ENCODE measurements around the gene SLIT3.

SLIT3 gene

GRCh38 chr5:169294621-169295020 lies 6.3 kb downstream of the SLIT3 start:
- H3K4me1 ChIP-seq (ENCODE audit: low read depth, poor library complexity, severe bottlenecking): no peaks in the 10 kb centered on the region
- H2AFZ ChIP-seq (ENCODE audit: low read depth): no peak overlapping the region
- no peak for TF ChIP-seq CTCF (conservative IDR thresholded peaks at IDR 0.05; ENCODE audit: low read depth, low read length)
- no peak overlapping the region for H3K9ac ChIP-seq
- H4K20me1 ChIP-seq (ENCODE audit: insufficient read depth): no peaks in the 10 kb centered on the region
- H3K4me3 ChIP-seq (IDR thresholded peaks at IDR 0.05; ENCODE audit: insufficient read depth, low read depth, low read length): no peak overlapping the region
- H3K27ac ChIP-seq: no peak overlapping the region
- no peaks in the 10 kb centered on the region for H3K27me3 ChIP-seq (ENCODE audit: insufficient read depth, low read depth)
- H3K4me2 ChIP-seq: no peak overlapping the region
- H3K79me2 ChIP-seq (ENCODE audit: insufficient read depth, low read depth): no peaks in the 10 kb centered on the region
- H3K36me3 ChIP-seq (ENCODE audit: insufficient read depth): no peaks in the 10 kb centered on the region

GRCh38 chr5:169291877-169292276 lies 9.1 kb downstream of the SLIT3 start:
- H3K79me2 ChIP-seq (ENCODE audit: insufficient read depth, low read depth): no peaks in the 10 kb centered on the region
- no peak overlapping the region for H3K4me2 ChIP-seq
- H2AFZ ChIP-seq (ENCODE audit: low read depth): no peak overlapping the region
- H3K9ac ChIP-seq: no peak overlapping the region
- H3K4me3 ChIP-seq (IDR thresholded peaks at IDR 0.05; ENCODE audit: insufficient read depth, low read depth, low read length): no peak overlapping the region
- no peaks in the 10 kb centered on the region for H3K27me3 ChIP-seq (ENCODE audit: insufficient read depth, low read depth)
- H4K20me1 ChIP-seq (ENCODE audit: insufficient read depth): no peaks in the 10 kb centered on the region
- no peaks in the 10 kb centered on the region for H3K36me3 ChIP-seq (ENCODE audit: insufficient read depth)
- H3K27ac ChIP-seq: no peak overlapping the region
- TF ChIP-seq CTCF (conservative IDR thresholded peaks at IDR 0.05; ENCODE audit: low read depth, low read length): no peak
- H3K4me1 ChIP-seq (ENCODE audit: low read depth, poor library complexity, severe bottlenecking): no peaks in the 10 kb centered on the region

- no peaks in the 10 kb centered on the region for H3K36me3 ChIP-seq (ENCODE audit: insufficient read depth)
- no peaks in the 10 kb centered on the region for H3K27me3 ChIP-seq (ENCODE audit: insufficient read depth, low read depth)
- no peak overlapping the region for H2AFZ ChIP-seq (ENCODE audit: low read depth)
- TF ChIP-seq CTCF (conservative IDR thresholded peaks at IDR 0.05; ENCODE audit: low read depth, low read length): no peak
- no peak overlapping the region for H3K4me3 ChIP-seq (IDR thresholded peaks at IDR 0.05; ENCODE audit: insufficient read depth, low read depth, low read length)
- H3K4me1 ChIP-seq (ENCODE audit: low read depth, poor library complexity, severe bottlenecking): no peaks in the 10 kb centered on the region
- no peak overlapping the region for H3K9ac ChIP-seq
- H4K20me1 ChIP-seq (ENCODE audit: insufficient read depth): no peaks in the 10 kb centered on the region
- H3K27ac ChIP-seq: no peak overlapping the region
- H3K4me2 ChIP-seq: no peak overlapping the region
- H3K79me2 ChIP-seq (ENCODE audit: insufficient read depth, low read depth): no peaks in the 10 kb centered on the region
These were observed 10.0 kb downstream of the SLIT3 start for GRCh38 chr5:169290895-169291294.

GRCh38 chr5:169289520-169289919 lies 11.4 kb downstream of the SLIT3 start:
- H2AFZ ChIP-seq (ENCODE audit: low read depth): no peak overlapping the region
- H3K27ac ChIP-seq: no peak overlapping the region
- no peaks in the 10 kb centered on the region for H3K36me3 ChIP-seq (ENCODE audit: insufficient read depth)
- H3K4me3 ChIP-seq (IDR thresholded peaks at IDR 0.05; ENCODE audit: insufficient read depth, low read depth, low read length): no peak overlapping the region
- no peaks in the 10 kb centered on the region for H3K27me3 ChIP-seq (ENCODE audit: insufficient read depth, low read depth)
- H3K79me2 ChIP-seq (ENCODE audit: insufficient read depth, low read depth): no peaks in the 10 kb centered on the region
- no peak for TF ChIP-seq CTCF (conservative IDR thresholded peaks at IDR 0.05; ENCODE audit: low read depth, low read length)
- H4K20me1 ChIP-seq (ENCODE audit: insufficient read depth): no peaks in the 10 kb centered on the region
- H3K4me1 ChIP-seq (ENCODE audit: low read depth, poor library complexity, severe bottlenecking): no peaks in the 10 kb centered on the region
- H3K4me2 ChIP-seq: no peak overlapping the region
- H3K9ac ChIP-seq: no peak overlapping the region
